ENCODE data around the gene CDH13.

Gene CDH13

DNA sequence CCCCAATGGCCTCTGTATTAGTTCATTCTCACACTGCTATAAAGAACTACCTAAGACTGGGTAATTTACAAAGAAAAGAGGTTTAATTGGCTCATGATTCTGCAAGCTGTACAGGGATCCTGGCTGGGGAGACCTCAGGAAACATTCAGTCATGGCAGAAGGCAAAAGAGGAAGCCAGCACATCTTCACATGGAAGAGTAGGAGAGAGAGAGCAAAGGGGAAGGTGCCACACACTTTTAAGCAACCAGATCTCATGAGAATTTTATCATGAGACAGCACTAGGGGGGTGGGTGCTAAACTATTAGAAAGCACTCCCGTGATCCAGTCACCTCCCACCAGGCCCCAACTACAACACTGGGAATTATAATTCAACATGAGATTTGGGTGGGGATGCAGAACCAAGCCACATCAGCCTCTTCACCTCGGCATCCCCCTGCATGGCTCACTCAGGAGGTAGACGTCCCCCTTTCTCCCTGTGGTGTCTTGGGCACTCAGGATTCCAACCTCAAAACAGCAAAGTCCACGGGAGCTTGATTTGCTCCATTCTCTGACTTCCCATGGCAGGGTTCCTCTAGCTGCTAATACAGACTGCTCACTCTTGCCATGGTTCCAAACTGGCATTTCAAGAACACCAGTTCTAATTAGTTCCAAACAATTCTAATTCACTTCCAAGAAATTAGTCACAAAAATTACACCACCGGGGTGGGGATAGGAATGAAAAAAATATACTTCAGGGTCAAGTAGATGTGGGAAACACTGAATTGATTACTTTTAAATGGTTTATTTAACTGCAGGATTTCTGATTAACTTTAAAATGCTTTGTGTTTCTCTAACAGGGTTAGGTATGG is 977.2 kb downstream of the CDH13 start:
- no peak for TF ChIP-seq TSHZ2 (CRISPR knock-in tag; IDR thresholded peaks at IDR 0.05)
- ATAC-seq, result no peak

DNA sequence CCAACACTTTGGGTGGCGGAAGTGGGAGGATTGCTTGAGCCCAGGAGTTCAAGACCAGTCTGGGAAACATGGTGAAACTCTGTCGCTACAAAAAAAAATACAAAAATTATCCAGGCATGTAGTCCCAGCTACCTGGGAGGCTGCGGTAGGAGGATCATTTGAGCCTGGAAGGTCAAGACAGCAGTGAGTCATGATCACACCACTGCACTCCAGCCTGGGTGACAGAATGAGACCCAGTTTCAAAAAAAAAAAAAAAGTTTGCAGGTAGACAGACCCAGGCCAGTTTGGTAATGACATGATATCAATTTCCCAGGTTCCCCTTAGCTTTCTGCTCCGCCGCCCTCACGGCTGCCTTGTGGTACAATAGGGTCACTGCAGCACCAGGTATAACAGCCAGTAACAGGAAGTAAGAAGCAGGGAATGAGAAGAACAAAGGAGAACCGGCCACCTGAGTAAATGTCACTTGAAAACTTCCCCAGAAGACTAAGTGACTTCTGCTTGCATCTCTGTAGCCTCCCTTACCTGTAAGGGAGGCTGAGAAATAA is 979.8 kb downstream of the CDH13 start:
- no peak for ATAC-seq
- TF ChIP-seq PATZ1 (CRISPR knock-in tag; IDR thresholded peaks at IDR 0.05; ENCODE audit: borderline replicate concordance) (no peak), ZNF565 (CRISPR knock-in tag; conservative IDR thresholded peaks at IDR 0.05; ENCODE audit: low read depth) (no peak), OSR1 (CRISPR knock-in tag; IDR thresholded peaks at IDR 0.05) (no peak), ZC3H10 (CRISPR knock-in tag; IDR thresholded peaks at IDR 0.05) (no peak), RARB (CRISPR knock-in tag; IDR thresholded peaks at IDR 0.05) (no peak), ZFP30 (CRISPR knock-in tag; IDR thresholded peaks at IDR 0.05) (no peak), TOX (CRISPR knock-in tag; IDR thresholded peaks at IDR 0.05; ENCODE audit: borderline replicate concordance) (no peak), POU6F1 (CRISPR knock-in tag; IDR thresholded peaks at IDR 0.05; ENCODE audit: borderline replicate concordance, low read depth) (no peak), ESRRG (CRISPR knock-in tag; IDR thresholded peaks at IDR 0.05) (no peak), SNAI2 (CRISPR knock-in tag; IDR thresholded peaks at IDR 0.05) (no peak), CSRNP3 (CRISPR knock-in tag; IDR thresholded peaks at IDR 0.05) (no peak), ISL1 (CRISPR knock-in tag; IDR thresholded peaks at IDR 0.05) (no peak)

DNA sequence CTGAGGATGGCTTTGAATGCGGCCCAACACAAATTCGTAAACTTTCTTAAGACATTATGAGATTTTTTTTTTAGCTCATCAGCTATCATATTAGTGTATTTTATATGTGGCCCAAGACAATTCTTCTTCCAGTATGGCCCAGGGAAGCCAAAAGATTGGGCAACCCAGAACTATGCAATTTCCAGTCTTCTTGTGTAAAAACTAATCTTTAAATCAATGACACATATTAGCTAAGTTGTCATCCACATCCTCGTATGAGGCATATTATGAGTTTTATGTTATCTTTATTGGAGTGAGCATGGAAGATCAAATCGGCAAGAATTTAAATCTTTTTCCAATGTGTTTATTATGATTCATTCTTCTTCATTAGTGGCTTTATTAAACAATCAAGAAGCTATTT is 982.4 kb downstream of the CDH13 start:
- no peak for ATAC-seq
- TF ChIP-seq ISL1 (CRISPR knock-in tag; IDR thresholded peaks at IDR 0.05), result no peak
- TF ChIP-seq PATZ1 (CRISPR knock-in tag; IDR thresholded peaks at IDR 0.05; ENCODE audit: borderline replicate concordance), result no peak
- TF ChIP-seq TSHZ2 (CRISPR knock-in tag; IDR thresholded peaks at IDR 0.05), result no peak
- TF ChIP-seq ARNTL (CRISPR knock-in tag; IDR thresholded peaks at IDR 0.05; ENCODE audit: borderline replicate concordance, low read depth), result no peak
- TF ChIP-seq GLIS3 (CRISPR knock-in tag; IDR thresholded peaks at IDR 0.05), result no peak
- no peak for TF ChIP-seq CSDC2 (CRISPR knock-in tag; IDR thresholded peaks at IDR 0.05)
- no peak for TF ChIP-seq ZC3H10 (CRISPR knock-in tag; IDR thresholded peaks at IDR 0.05)
- TF ChIP-seq ZNF565 (CRISPR knock-in tag; conservative IDR thresholded peaks at IDR 0.05; ENCODE audit: low read depth), result no peak
- TF ChIP-seq RARB (CRISPR knock-in tag; IDR thresholded peaks at IDR 0.05), result no peak
- TF ChIP-seq CSRNP3 (CRISPR knock-in tag; IDR thresholded peaks at IDR 0.05), result no peak
- TF ChIP-seq ZNF8 (CRISPR knock-in tag; IDR thresholded peaks at IDR 0.05), result no peak
- TF ChIP-seq TCF4 (CRISPR knock-in tag; IDR thresholded peaks at IDR 0.05; ENCODE audit: borderline replicate concordance), result no peak
- TF ChIP-seq ZNF70 (CRISPR knock-in tag; IDR thresholded peaks at IDR 0.05), result no peak
- no peak for TF ChIP-seq ZFP3 (CRISPR knock-in tag; IDR thresholded peaks at IDR 0.05)
- no peak for TF ChIP-seq BACH2 (CRISPR knock-in tag; IDR thresholded peaks at IDR 0.05; ENCODE audit: borderline replicate concordance)

Measured in SK-N-SH treated with all-trans-retinoic acid at 6 μM for 48 hours (cell line).